ENCODE data around the gene CACNA1E.

The CACNA1E gene

GRCh38 chr1:181493885-181494284 lies 10.6 kb downstream of the CACNA1E start:
- H3K27ac ChIP-seq: no peak overlapping the region
- no peak for TF ChIP-seq CTCF (conservative IDR thresholded peaks at IDR 0.05)

GRCh38 chr1:181496759-181497158 lies 13.4 kb downstream of the CACNA1E start:
- no peak overlapping the region for H3K27ac ChIP-seq
- no peak for TF ChIP-seq CTCF (conservative IDR thresholded peaks at IDR 0.05)

- H3K27ac ChIP-seq: no peak overlapping the region
- TF ChIP-seq CTCF (conservative IDR thresholded peaks at IDR 0.05): no peak
Measured at GRCh38 chr1:181497870-181498269, 14.6 kb downstream of the CACNA1E start.

- no peak overlapping the region for H3K27ac ChIP-seq
- no peak for TF ChIP-seq CTCF (conservative IDR thresholded peaks at IDR 0.05)
Measured at GRCh38 chr1:181499825-181500224, 16.5 kb downstream of the CACNA1E start.

- no peak for TF ChIP-seq CTCF (conservative IDR thresholded peaks at IDR 0.05)
- H3K27ac ChIP-seq: no peak overlapping the region
Measured at GRCh38 chr1:181500636-181501035, 17.3 kb downstream of the CACNA1E start.

GRCh38 chr1:181501612-181502011 lies 18.3 kb downstream of the CACNA1E start:
- H3K27ac ChIP-seq: no peak overlapping the region
- no peak for TF ChIP-seq CTCF (conservative IDR thresholded peaks at IDR 0.05)

GRCh38 chr1:181503171-181503810 lies 20.0 kb downstream of the CACNA1E start:
- TF ChIP-seq CTCF (conservative IDR thresholded peaks at IDR 0.05): no peak
- H3K27ac ChIP-seq: no peak overlapping the region

Data from VCaP (cell line).